ENCODE results near the gene PGLYRP3.

PGLYRP3 gene

GRCh38 chr1:153359241-153359640, 46.5 kb upstream of the PGLYRP3 start:
- no peak for TF ChIP-seq CTCF (conservative IDR thresholded peaks at IDR 0.05; ENCODE audit: low read depth)
- ChIA-PET POLR2A (ENCODE audit: low non-redundant PET) (no interaction called here), CTCF (no interaction called here)
- no peak for DNase-seq (ENCODE audit: low spot score)
- peak overlapping the region; percentile 95 for H3K27ac ChIP-seq

- ChIA-PET CTCF (interaction anchor here (1.2 to 7.6 kb wide), 3 partner anchors 17 to 134 kb away, joined by 3 to 143 read pairs (median 4); partner anchors contain the start of gene S100A12), POLR2A (ENCODE audit: low non-redundant PET) (no interaction called here)
- no peak for TF ChIP-seq CTCF (conservative IDR thresholded peaks at IDR 0.05; ENCODE audit: low read depth)
- no peak for DNase-seq (ENCODE audit: low spot score)
- peak overlapping the region; percentile 95 for H3K27ac ChIP-seq
These were observed 45.9 kb upstream of the PGLYRP3 start for GRCh38 chr1:153358691-153358975.

- ChIA-PET POLR2A (ENCODE audit: low non-redundant PET) (interaction anchor here (0.7 kb wide), 1 partner anchor 10 kb away, joined by 3 read pairs; the partner anchor contains the start of gene PGLYRP4), CTCF (interaction anchor here (0.6 to 7.6 kb wide), 9 partner anchors 17 to 1085 kb away, joined by 3 to 143 read pairs (median 3); partner anchors contain the start of genes RAB13, S100A12 and S100A8)
- TF ChIP-seq CTCF (conservative IDR thresholded peaks at IDR 0.05; ENCODE audit: low read depth): no peak
- DNase-seq (ENCODE audit: low spot score): no peak
- H3K27ac ChIP-seq: peak within 1 kb of the TSS; percentile 95
These were observed 45.3 kb upstream of the PGLYRP3 start, which contains the start of gene S100A9 for GRCh38 chr1:153357853-153358690. Gene S100A9 (plus strand): TSS chr1:153357854. CDS start chr1:153358284, 430 bp downstream.

GRCh38 chr1:153357076-153357852, 44.5 kb upstream of the PGLYRP3 start:
- ChIA-PET CTCF (interaction anchor here (0.6 to 7.6 kb wide), 10 partner anchors 18 to 1086 kb away, joined by 3 to 143 read pairs (median 3); partner anchors contain the start of genes RAB13, S100A12 and S100A8), POLR2A (ENCODE audit: low non-redundant PET) (interaction anchor here (0.7 kb wide), 1 partner anchor 9 kb away, joined by 3 read pairs; the partner anchor contains the start of gene PGLYRP4)
- TF ChIP-seq CTCF (conservative IDR thresholded peaks at IDR 0.05; ENCODE audit: low read depth): no peak
- DNase-seq (ENCODE audit: low spot score): peak; percentile 86
- peak overlapping the region; percentile 95 for H3K27ac ChIP-seq

GRCh38 chr1:153356392-153357075, 43.8 kb upstream of the PGLYRP3 start:
- TF ChIP-seq CTCF (conservative IDR thresholded peaks at IDR 0.05; ENCODE audit: low read depth): no peak
- no peak for DNase-seq (ENCODE audit: low spot score)
- CTCF ChIA-PET: interaction anchor here (1.0 to 7.6 kb wide), 4 partner anchors 34 to 145 kb away, joined by 3 to 143 read pairs (median 5); partner anchors contain the start of gene S100A8
- POLR2A ChIA-PET (ENCODE audit: low non-redundant PET): no interaction called here
- peak overlapping the region; percentile 95 for H3K27ac ChIP-seq
